MG63 (cell line): Measurements from ENCODE around the gene AJAP1. TPM values are rescaled to one million over a fixed set of nuclear protein-coding genes. Genes with fewer than 3 reads are reported as not detected.

Experiments
- DNase-seq: peaks from one replicate; pipeline ENCODE4 v3.0.0-alpha.2; 2020
- H3K27me3 ChIP-seq: fragments of 250-450 bp; sonication (Bioruptor Pico); 2 replicates; pipeline ENCODE4 v1.5.1; 2020; ENCODE audit warnings: mild to moderate bottlenecking, moderate library complexity
- H3K36me3 ChIP-seq: fragments of 250-450 bp; sonication (Bioruptor Pico); 2 replicates; pipeline ENCODE4 v1.5.1; 2020; ENCODE audit warnings: mild to moderate bottlenecking, moderate library complexity
- H3K4me3 ChIP-seq: fragments of 250-450 bp; sonication (Bioruptor Pico); 2 replicates; pipeline ENCODE4 v1.5.1; 2020; ENCODE audit warnings: mild to moderate bottlenecking, moderate library complexity
- H3K9me3 ChIP-seq: fragments of 250-450 bp; sonication (Bioruptor Pico); 2 replicates; pipeline ENCODE4 v1.5.1; 2020; ENCODE audit warnings: mild to moderate bottlenecking, moderate library complexity
- total RNA-seq: library from RNA; depleted of rRNA; stranded (reverse); fragments of >200 nt; shearing (Covaris generic); gene quantifications from 2 replicates; pipeline ENCODE4 v1.2.3, GENCODE V29; 2014; ENCODE audit warnings: low replicate concordance

Gene AJAP1
- total RNA-seq, 1 experiment from 2014 or later = not detected

- Histone ChIP-seq H3K9me3 (no peaks in the 10 kb centered on the region), H3K4me3 (no peak overlapping the region), H3K27me3 (no peaks in the 10 kb centered on the region), H3K36me3 (no peaks in the 10 kb centered on the region)
- DNase-seq = no peak
Observed at GRCh38 chr1:4837031-4837600, 182.7 kb downstream of the AJAP1 start.

- no peaks in the 10 kb centered on the region for H3K9me3 ChIP-seq
- H3K36me3 ChIP-seq = no peaks in the 10 kb centered on the region
- DNase-seq = no peak
- no peak overlapping the region for H3K4me3 ChIP-seq
- H3K27me3 ChIP-seq = no peaks in the 10 kb centered on the region
Observed at GRCh38 chr1:4837752-4838151, 183.3 kb downstream of the AJAP1 start.

DNA sequence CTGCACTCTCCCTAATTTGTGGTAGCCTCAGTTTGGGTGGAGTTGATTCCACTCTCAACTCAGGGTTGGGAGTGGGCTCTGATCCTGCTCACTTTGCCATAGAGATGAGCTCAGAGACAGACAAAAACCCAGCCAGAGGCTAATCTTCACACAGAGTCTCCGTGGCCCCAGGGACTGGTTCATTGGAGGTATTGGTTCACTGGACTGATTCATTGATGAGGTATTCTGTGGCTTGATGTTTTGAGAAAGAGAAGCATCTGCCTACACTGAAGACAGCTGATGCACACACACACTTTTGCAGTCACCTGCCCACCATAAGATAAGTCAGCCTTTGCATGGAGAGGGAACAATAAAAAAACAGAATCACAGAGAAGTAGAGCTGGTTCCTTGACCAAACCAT is 183.8 kb downstream of the AJAP1 start:
- Histone ChIP-seq H3K4me3 (no peak overlapping the region), H3K9me3 (no peaks in the 10 kb centered on the region), H3K27me3 (no peaks in the 10 kb centered on the region), H3K36me3 (no peaks in the 10 kb centered on the region)
- no peak for DNase-seq
